ENCODE data around the gene MEI4. TPM values are rescaled to one million over a fixed set of nuclear protein-coding genes. Genes with fewer than 3 reads are reported as not detected.

Gene MEI4
- total RNA-seq, 3 donors from 2014 or later = not detected

DNA sequence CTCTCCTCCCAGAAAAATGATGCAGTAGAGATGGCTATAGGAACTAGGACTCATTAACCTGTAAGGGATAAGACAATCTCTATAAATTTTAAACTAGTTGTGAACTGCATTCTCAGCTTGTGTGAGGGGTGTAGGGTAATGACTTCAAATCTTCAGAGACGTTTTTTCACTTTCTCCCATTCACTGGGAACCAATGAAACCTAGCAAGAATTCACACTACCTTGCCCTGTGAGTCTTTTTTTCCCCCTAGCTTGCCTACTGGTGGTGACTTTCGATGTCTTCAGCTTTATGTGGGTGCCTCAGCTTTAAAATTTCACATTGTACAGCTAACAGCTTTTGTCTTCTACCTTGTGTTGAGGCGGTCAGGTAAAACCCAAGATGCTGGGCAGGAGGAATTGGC, 192.0 kb downstream of the MEI4 start:
- TF ChIP-seq POLR2AphosphoS5 (IDR thresholded peaks at IDR 0.05) = no peak
- TF ChIP-seq, protein P1, sequence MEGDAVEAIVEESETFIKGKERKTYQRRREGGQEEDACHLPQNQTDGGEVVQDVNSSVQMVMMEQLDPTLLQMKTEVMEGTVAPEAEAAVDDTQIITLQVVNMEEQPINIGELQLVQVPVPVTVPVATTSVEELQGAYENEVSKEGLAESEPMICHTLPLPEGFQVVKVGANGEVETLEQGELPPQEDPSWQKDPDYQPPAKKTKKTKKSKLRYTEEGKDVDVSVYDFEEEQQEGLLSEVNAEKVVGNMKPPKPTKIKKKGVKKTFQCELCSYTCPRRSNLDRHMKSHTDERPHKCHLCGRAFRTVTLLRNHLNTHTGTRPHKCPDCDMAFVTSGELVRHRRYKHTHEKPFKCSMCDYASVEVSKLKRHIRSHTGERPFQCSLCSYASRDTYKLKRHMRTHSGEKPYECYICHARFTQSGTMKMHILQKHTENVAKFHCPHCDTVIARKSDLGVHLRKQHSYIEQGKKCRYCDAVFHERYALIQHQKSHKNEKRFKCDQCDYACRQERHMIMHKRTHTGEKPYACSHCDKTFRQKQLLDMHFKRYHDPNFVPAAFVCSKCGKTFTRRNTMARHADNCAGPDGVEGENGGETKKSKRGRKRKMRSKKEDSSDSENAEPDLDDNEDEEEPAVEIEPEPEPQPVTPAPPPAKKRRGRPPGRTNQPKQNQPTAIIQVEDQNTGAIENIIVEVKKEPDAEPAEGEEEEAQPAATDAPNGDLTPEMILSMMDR (IDR thresholded peaks at IDR 0.05) = no peak
- no peak for TF ChIP-seq POLR2A (IDR thresholded peaks at IDR 0.05)
- Histone ChIP-seq H3K4me3 (no peak overlapping the region), H3K9me3 (no peaks in the 10 kb centered on the region), H3K27me3 (no peaks in the 10 kb centered on the region), H3K36me3 (no peaks in the 10 kb centered on the region), H3K4me1 (no peaks in the 10 kb centered on the region), H3K27ac (no peak overlapping the region)
- no peak for DNase-seq (ENCODE audit: low spot score in 2 of 2)
- intact Hi-C loops (cut with DNase I; ENCODE audit: low total_unique reads) = no loop called here

DNA sequence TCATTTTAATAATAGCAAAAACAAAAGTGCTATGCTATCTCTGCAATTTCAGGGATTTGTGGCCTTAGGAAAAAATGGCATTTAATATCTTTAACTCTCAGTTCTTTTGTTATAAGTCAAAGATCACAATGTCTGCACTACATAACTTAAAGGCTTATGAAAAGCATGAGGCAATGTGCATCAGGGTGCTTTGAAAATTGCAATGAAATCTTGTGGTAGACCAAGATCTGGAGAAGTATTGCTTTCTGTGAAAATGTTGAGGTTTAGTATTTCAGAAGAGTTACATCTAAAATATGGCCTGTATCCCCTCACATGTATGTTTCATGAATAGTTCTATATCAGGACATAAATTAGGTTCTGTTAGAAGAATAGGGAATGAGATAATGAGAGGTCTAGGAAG, 200.6 kb downstream of the MEI4 start:
- Histone ChIP-seq H3K4me3 (no peak overlapping the region), H3K27me3 (no peaks in the 10 kb centered on the region), H3K9me3 (no peaks in the 10 kb centered on the region), H3K4me1 (no peaks in the 10 kb centered on the region), H3K36me3 (no peaks in the 10 kb centered on the region), H3K27ac (no peak overlapping the region)
- intact Hi-C loops (cut with DNase I; ENCODE audit: low total_unique reads) = no loop called here
- no peak for DNase-seq (ENCODE audit: low spot score in 2 of 2)
- TF ChIP-seq POLR2A (IDR thresholded peaks at IDR 0.05) (no peak), POLR2AphosphoS5 (IDR thresholded peaks at IDR 0.05) (no peak)
- TF ChIP-seq, protein P1 (IDR thresholded peaks at IDR 0.05) = no peak

DNA sequence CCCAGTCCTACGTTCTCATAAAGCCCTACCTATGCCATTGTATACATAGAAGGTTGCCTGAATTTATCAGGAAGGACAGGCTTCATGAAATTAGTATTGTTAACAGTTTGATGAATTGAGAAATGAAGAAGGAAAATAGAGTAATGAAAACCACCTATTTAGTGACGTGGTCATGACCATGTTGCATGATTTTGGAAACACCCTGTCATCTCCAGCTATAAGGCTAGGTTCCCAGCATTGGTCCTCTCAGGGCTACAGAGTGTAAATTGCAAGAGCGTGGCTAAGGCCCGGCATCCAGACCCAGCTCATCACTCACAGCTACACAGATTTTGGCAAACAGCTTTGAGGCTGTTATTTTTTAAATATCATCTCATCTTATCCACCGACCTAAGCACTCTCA, 203.6 kb downstream of the MEI4 start:
- Histone ChIP-seq H3K4me3 (no peak overlapping the region), H3K27me3 (no peaks in the 10 kb centered on the region), H3K36me3 (no peaks in the 10 kb centered on the region), H3K4me1 (no peaks in the 10 kb centered on the region), H3K9me3 (no peaks in the 10 kb centered on the region), H3K27ac (no peak overlapping the region)
- TF ChIP-seq POLR2AphosphoS5 (IDR thresholded peaks at IDR 0.05) (no peak), POLR2A (IDR thresholded peaks at IDR 0.05) (no peak)
- TF ChIP-seq, protein P1 (IDR thresholded peaks at IDR 0.05) = no peak
- intact Hi-C loops (cut with DNase I; ENCODE audit: low total_unique reads) = no loop called here
- DNase-seq (ENCODE audit: low spot score in 2 of 2) = no peak

DNA sequence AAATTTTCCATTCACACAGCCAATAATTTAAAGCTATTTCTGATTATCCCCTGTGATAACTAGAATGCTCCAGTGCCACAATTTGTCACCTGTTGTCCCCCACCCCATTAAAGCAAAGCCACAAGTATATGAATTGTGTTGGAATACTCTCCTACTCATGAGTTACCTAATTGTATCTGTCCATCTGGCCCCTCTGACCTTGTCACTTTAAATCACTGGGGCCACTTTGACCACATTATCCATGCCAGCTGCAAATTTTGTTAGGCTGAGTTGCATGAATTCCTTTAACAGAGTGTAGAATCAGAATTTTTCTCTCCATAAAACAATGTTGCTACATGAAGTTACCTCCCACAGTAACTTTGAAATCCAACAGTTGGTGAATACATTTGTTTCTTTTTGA, 204.6 kb downstream of the MEI4 start:
- H3K4me1 ChIP-seq = no peaks in the 10 kb centered on the region

DNA sequence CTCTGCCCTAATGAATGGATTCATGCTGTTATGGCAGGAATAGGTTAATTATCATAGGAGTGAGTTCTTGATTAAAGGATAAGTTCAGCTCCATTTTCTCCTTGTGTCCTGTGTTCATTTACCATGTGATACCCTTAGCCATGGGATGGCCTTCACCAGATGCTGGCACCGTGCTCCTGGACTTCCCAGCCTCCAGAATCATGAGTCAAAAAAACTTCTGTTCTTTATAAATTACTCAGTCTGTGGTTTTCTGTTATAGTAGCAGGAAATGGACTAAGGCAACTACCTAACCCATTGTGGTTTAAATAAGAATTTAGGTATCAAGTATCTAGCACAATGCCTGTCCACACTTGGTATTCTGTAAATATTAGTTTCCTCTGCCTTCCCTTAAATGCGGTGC, 223.5 kb downstream of the MEI4 start:
- Histone ChIP-seq H3K9me3 (no peaks in the 10 kb centered on the region), H3K27ac (no peak overlapping the region), H3K36me3 (no peaks in the 10 kb centered on the region), H3K27me3 (no peaks in the 10 kb centered on the region), H3K4me3 (no peak overlapping the region), H3K4me1 (no peaks in the 10 kb centered on the region)
- intact Hi-C loops (cut with DNase I; ENCODE audit: low total_unique reads) = no loop called here
- no peak for TF ChIP-seq POLR2A (IDR thresholded peaks at IDR 0.05)
- TF ChIP-seq, protein P1 (IDR thresholded peaks at IDR 0.05) = no peak
- TF ChIP-seq POLR2AphosphoS5 (IDR thresholded peaks at IDR 0.05) = no peak
- DNase-seq (ENCODE audit: low spot score in 2 of 2) = no peak

More for the DNA sequence above, 204.6 kb downstream of the MEI4 start:
- Histone ChIP-seq H3K36me3 (no peaks in the 10 kb centered on the region), H3K27me3 (no peaks in the 10 kb centered on the region), H3K9me3 (no peaks in the 10 kb centered on the region), H3K27ac (no peak overlapping the region), H3K4me3 (no peak overlapping the region)
- TF ChIP-seq, protein P1 (IDR thresholded peaks at IDR 0.05) = no peak
- no peak for TF ChIP-seq POLR2A (IDR thresholded peaks at IDR 0.05)
- TF ChIP-seq POLR2AphosphoS5 (IDR thresholded peaks at IDR 0.05) = no peak
- DNase-seq (ENCODE audit: low spot score in 2 of 2) = no peak
- intact Hi-C loops (cut with DNase I; ENCODE audit: low total_unique reads) = no loop called here
